Measurements from ENCODE around the gene RFX1.
"Not testable (repeated sequence)": the region's sequence is repeated elsewhere in the genome, so short reads cannot be mapped to it uniquely, and the experiment has no call there.

RFX1 gene

DNA sequence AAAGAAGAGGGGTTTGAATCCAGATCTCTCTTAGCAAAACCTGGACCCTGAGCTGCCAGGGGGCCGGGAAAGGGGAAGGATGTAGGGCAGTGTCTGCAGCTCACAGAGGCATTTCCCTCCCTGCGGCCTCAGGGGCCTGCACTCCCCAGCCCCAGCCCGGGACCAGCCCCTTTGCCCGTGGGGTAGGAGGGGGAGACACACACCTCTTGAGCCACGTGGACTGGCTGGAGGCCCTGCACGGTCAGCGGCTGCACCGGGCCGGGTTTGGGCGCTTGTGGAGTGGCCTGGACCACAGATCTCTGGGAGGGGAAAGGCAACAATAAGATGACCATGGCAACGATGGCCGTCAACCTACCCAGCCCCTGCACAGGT is 26.9 kb downstream of the RFX1 start:
- no peak for DNase-seq (ENCODE audit: low read depth in 2 of 2)

DNA sequence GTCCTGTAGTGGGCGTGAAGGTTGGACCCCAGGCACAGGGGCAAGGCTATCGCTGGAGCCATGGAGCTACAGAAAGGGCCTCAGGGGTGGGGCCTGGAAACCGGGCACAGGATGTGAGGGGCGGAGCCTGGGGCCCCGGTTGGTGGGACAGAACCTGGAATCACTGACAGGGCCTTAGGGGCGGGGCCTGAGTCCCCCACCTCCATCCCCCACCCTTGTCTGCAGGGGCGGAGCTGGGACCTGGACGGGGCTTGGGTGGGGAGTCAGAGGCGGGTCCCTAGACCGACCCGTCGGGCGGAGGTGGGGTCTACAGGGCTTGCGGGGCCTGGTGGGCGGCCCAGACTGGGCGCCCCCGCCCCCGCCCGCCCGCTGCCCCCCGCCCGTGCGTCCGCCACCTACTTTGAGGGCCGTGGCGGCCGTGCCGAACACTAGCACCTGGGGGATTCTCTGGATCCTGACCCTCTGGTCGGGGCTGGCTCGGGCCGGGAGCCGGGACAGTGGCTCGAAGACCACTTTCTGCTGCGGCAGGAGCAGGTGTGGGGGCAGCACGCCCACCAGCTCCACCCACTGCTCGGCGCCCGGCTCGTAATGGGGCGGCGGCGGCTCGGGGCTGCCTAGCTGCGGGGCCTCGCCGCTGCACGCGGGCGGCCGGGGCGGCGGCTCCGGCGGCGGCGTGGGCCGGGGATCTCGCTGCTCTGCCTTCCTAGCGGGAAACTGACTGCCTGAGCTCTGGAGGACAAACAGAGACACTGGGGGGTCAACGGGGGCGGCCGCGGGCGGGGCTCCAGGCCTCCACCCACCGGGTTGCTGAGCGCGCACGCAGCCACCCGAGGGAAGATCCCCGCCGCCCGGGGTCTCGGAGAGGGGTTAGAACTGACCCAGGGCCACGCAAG is 27.5 kb downstream of the RFX1 start:
- no peak for DNase-seq (ENCODE audit: low read depth in 2 of 2)

DNA sequence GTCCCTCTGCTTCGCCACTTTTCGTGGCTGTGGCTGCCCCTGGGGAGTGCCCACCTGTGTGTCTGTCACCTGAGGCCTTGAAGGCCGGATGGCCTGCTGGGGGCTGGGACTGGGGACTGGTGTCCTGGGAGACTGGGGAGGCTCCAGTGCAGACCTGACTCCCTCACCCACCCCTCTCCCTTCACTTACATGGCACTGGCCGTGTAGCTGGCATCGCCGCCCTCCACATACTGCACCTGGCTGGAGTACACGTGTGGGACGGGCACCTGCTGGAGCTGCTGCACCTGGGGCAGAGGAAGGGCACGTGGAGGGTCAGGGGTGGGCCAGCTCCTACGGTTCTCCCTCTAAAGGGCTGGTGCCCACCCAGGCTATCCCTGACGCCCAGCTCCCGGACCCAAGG is 28.3 kb downstream of the RFX1 start:
- no peak for DNase-seq (ENCODE audit: low read depth in 2 of 2)

DNA sequence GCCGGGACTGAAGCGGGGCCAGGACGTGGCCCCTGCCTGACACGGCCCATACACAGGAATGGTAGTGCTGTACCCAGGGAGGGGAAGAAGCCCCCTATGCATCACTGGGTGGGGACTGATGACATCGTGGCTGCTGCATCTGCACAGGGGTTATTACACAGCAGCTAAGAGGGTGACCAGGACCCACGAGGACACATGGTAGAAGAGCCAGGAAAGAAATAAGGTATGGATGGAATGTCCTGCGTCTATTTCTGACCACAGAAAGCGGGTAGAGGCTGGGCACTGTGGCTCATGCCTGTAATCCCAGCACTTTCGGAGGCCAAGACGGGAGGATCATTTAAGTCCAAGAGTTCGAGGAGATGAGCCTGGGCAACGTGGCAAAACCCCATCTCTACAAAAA is 29.7 kb downstream of the RFX1 start:
- DNase-seq (ENCODE audit: low read depth in 2 of 2) = no peak

DNA sequence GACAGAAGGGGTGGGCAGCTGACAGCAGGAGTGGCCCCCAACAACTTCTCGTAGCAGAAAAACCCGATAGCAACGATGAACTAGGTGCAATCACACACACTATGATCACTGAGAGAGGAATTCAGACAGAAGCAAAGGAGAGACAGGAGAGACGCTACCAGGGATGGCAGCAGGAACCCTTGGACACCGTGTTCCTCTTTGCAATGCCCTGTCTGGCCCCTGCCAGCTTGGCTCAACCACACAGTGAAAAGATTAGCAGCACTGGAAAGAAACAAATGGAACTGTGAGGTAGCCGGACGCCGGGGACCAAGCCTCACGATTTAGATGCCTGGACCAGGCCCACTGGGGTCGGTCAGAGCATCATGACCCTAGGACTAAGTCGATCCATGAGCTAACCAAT is 30.2 kb downstream of the RFX1 start:
- no peak for DNase-seq (ENCODE audit: low read depth in 2 of 2)

DNA sequence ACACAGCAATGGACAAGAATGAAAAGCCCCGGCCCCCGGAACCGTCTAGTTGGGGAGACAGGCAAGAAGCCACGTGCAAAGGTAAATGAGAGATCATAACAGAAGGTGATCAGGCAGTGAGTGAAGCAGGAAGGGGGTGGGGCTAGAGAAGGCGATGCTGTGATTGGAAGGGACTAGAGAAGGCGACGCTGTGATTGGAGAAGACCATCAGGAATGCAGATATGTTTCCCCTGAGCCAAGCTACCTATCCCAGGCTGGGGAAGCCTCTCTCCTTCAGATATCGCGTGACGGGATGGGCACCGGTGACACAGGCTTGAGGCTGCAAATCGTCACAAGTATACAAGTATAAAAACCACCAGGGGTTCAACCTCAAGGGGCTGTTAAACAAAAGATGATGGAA is 32.0 kb downstream of the RFX1 start:
- DNase-seq (ENCODE audit: low read depth in 2 of 2) = no peak

DNA sequence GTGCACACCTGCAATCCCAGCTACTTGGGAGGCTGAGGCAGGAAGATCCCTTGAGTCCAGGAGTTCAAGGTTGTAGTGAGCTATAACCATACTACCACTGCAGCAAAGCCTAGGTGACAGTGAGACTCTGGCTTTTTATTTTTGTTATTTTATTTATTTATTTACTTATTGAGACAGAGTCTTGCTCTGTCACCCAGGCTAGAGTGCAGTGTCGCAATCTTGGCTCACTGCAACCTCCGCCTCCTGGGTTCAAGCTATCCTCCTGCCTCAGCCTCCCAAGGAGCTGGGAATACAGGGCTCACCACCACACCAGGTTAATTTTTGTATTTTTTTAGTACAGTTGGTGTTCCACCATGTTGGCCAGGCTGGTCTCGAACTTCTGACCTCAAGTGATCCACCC is 32.6 kb downstream of the RFX1 start:
- DNase-seq (ENCODE audit: low read depth in 2 of 2) = not testable (repeated sequence)

DNA sequence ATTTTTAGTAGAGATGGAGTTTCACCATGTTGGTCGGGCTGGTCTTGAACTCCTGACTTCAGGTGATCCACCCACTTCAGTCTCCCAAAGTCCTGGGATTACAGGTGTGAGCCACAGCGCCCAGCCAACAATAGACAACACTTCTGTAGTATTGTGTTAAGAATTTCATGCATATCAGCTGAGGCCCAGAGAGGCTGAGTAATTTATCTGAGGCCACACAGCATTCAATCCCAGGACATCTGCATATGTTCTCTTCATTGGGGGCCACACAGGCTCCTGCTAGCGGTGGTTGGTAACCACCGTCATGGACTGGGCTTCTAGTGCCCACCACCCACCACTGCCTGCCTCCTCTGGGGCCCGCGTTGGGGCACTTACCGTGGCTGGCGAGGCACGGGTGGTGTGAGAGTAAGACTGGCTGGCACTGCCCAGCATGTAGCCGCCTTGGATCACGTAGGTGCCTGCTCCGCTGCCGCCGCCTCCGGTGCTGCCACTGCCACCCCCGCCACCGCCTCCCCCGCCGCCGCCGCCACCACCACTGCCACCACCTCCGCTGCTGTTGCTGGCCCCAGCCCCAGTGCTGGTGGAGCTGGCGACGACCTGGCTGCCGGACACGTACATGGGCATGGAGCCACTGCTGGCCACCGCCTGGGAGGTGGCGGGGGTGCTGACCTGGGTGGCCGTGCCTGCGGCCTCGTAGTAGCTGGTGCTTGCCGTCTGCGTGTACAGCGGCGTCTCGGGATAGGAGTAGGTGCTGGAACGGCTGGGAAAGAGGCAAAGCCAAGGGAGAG is 33.6 kb downstream of the RFX1 start:
- DNase-seq (ENCODE audit: low read depth in 2 of 2) = no peak

DNA sequence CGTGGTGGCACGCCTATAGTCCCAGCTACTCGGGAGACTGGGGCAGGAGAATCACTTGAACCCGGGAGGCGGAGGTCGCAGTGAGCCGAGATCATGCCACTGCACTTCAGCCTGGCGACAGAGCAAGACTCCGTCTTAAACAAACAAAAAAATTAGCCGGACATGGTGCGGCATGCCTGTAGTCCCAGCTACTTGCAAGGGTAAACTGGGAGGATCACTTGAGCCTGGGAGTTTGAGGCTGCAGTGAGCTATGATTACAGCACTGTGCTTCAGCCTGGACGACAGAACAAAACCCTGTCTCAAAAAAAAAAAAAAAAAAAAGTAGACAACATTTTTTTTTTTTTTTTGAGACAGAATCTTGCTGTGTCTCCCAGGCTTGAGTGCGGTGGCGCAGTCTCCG is 34.3 kb downstream of the RFX1 start:
- DNase-seq (ENCODE audit: low read depth in 2 of 2) = not testable (repeated sequence)

DNA sequence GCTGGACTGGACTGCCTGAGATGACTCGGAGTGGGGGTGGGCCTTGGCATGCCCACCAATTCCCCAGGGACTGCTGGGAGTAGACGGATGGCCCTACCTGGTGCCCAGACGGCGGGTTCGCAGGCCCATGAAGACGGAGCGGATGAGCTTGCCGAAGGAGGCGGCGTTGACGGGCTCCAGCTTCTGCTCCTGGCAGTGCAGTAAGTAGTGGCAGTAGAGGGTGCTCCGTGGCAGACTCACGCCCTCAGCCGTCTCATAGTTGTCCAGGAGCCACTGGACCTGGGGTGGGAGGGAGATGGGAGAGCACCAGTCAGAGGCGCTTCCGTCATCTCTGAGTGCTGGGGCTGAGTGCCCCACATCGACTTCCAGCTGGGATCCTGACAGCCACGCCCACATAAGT is 36.2 kb downstream of the RFX1 start:
- no peak for DNase-seq (ENCODE audit: low read depth in 2 of 2)

DNA sequence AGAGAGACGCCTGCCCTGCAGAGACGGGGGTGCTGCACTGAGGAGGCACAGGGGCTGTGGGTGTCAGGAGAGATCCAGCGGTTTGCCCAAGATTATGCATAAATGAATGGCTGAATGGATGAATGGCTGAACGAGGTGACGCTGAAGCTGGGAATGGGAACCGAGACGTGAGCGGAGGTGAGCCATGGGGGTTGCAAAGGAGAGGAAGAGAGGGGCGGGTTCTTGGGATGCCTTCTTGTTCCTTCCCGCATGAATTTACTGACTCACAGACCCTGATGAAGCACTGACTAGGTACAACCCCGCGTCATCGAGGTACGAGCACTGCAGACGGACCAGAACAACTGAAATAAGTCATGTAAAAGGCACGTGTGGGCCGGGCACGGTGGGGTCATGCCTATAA is 37.1 kb downstream of the RFX1 start:
- DNase-seq (ENCODE audit: low read depth in 2 of 2) = no peak

DNA sequence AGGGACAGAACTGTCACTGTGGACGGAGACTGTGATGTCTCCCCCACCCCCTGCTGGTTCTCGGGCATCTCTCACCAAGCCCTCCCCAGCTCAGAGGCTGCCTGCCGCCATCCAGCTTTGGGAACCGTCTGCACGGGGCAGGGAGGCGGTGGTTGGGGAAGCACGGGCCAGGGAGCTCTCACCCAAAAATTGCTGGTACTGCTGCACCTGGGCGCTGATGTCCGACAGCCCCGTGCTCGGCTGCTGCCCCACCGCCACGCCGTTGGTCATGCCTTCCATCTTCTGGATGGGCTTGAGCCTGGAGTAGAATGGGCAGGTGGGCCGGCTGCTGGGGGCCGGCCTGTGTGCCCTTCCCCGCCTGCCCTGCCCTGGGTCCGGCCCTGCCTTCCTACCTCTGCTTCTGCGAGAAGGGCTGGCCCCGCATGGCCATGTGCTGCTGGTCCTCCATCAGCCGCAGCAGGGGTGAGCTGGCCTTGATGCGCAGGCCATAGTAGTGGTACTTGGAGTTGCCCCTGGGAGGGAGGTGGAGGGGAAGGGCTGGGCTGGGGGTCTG is 37.7 kb downstream of the RFX1 start:
- no peak for DNase-seq (ENCODE audit: low read depth in 2 of 2)

DNA sequence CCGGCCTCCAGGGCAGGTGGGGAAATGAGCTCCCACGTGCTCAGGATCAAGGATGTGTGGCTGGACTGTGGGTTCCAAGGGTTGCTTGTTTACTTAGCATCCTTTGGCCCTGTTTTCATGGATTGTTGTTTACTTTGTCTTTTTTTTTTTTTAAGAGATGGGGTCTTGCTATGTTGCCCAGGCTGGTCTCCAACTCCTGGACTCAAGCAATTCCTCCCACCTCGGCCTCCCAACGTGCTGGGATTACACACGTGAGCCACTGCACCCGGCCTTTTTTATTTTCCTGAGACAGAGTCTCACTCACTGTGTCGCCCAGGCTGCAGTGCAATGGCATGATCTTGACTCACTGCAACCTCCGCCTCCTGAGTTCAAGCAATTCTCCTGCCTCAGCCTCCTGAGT is 38.9 kb downstream of the RFX1 start:
- not testable (repeated sequence) for DNase-seq (ENCODE audit: low read depth in 2 of 2)

DNA sequence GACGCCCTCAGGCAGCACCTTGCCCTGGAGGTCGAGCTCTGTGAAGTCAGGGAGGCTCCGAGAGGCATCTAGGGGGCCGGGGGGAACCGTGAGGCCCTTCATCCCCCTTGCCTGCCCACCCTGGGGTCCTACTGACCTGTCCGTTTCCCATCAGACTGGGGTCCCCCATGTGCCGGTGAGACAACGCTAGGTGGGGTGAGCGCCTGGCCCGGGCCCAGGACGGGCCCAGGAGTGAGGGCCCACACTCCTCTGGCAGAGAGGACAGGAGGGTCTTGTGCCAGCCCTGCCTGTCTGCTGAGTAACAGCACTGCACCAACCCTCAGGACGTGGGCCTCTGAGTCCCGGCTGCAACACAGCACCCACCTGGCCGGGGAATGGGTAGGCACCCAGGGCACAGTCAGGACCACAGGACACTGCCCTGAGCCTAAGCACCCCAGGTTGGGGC is 39.4 kb downstream of the RFX1 start:
- no peak for DNase-seq (ENCODE audit: low read depth in 2 of 2)

DNA sequence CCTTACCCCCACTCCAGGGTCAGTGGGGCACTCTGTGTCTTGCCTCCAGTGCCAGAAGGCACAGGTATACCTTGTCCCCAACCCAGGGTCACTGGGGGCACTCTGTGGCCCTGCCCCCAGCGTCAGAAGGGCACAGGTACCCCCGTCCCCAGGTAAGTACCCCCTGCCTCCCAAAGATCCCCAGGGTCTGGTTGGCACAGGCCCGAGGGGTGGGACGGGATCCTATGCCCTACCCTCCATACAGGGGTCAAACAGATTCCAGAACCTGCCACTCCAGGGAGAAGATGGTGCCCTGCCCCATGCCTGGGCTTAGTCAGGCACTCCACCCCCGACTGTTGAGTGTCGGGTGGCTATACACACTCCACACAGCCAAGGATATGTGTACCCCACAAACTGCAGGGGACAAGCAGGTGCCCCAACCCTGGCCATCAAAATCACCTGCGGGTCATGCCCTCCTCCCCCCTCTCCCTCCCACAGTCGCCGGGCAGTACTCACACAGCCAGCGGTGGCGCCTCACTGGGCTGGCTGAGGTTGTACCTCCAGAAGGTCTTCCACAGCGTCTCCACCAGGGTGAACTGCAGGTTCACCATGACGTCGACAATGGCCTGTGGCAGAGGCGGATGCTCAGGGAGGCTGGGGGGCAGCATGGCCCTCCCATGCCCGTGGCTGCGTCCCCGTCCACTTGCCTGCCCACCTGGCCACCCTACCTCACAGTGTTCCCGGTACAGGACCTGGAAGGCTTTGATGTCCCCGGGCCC is 40.0 kb downstream of the RFX1 start:
- DNase-seq (ENCODE audit: low read depth in 2 of 2) = no peak

DNA sequence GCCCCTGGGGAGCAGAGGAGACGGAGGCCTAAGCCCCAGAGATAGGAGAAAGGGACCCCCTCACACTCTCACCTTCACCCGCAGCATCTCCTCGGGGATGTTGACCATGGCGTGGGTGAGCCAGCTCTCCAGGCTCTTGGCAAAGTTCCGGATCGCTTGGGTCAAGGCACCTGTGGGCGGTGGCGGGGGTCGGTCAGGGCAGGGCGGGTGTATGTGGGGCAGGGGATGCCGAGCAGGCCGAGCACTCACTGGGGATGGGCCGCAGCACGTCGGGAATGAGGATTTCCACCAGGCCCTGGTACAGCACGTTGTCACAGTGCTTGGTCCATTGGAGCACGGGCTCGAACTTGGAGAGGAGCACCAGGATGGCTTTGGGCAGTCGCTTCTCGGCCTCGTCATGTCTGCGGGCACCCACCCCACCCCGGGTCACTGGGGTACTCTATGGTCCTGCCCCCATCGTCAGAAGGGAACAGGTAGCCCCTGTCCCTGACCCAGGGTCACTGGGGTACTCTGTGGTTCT is 40.7 kb downstream of the RFX1 start:
- DNase-seq (ENCODE audit: low read depth in 2 of 2) = no peak

DNA sequence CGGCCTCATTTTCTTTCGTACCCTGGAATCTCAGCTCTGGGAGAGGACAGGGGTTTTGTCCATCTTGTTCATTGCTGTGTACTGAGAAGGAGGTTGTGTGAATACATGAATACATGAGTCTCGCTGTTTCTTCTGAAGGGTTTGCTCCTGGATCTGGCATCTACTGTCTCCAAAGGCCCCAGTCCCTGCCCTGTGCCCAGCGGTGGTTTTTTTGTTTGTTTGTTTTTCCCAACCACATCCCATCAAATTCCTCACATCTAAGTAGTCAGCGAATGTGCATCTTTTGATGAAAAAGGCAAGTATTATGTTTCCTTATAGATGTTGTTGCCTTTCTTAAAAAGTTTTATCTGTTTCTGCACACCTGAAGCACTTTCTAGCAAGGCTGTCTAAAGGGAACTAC is 41.3 kb downstream of the RFX1 start:
- DNase-seq (ENCODE audit: low read depth in 2 of 2) = no peak

DNA sequence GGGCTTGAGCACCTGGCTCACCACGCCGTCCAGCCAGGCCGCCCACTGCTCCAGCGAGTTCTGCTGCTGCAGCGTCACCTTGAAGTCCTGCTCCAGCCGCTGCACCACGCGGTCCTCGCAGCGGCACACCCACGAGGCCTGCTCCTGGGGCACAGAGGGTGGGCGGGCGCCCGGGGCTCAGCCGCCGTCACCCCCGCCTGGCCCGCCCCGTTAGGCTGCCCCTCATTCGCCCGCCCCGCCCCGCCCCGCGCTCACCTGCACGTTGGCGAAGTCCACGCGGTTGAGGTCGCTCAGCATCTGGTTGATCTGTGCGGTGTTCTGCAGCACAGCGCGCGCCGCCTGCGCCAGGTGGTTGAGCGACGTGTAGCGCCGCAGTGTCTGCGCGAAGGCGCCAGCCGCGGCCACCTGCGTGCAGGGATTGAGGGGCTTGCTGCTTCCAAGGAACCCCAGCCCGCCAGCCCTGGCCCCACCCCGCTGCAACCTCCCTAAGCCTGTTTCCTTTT is 42.5 kb downstream of the RFX1 start:
- DNase-seq (ENCODE audit: low read depth in 2 of 2) = no peak

DNA sequence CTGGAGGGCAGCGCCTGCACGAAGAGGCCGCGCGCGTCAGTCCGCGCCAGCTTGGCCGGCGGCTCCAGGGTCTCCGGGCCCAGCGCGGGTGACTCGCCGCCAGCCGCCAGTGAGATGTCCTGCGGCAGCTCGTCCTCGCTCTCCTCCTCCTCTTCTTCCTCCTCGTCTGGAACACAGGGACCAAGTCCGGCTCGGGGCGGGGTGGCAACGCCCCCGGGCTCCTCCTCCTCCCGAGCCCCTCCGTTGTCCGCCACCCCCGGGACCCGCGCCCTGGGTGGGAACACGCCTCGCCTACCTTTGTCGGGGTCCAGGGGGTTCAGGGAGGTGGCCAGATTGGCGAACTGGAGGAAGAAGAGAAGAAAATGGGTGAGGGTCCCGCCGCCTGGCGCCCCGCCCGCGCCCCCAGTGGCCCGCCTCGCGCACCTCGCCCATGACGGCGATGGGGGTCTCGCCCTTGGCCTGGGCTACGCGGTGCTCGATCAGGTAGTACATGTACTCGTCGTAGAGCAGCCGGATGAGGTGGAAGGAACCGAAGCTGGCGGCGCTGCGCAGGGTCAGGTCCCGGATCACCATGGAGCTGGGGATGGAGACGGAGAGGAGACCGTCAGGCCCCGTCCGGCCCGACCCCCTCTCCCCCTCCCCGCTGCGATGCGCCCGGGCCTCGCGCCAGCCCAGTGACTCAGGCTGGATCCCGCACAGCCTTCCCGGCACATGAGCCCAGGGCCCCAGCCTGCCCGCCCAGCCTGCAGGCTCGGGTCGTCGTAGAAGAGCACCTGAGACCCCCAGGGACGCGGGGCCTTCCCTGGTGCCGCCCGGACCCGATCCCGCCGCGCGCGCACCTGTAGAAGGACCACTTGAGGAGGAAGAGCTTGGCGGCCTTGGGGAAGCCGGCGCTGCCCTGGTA is 43.2 kb downstream of the RFX1 start:
- DNase-seq (ENCODE audit: low read depth in 2 of 2) = no peak

DNA sequence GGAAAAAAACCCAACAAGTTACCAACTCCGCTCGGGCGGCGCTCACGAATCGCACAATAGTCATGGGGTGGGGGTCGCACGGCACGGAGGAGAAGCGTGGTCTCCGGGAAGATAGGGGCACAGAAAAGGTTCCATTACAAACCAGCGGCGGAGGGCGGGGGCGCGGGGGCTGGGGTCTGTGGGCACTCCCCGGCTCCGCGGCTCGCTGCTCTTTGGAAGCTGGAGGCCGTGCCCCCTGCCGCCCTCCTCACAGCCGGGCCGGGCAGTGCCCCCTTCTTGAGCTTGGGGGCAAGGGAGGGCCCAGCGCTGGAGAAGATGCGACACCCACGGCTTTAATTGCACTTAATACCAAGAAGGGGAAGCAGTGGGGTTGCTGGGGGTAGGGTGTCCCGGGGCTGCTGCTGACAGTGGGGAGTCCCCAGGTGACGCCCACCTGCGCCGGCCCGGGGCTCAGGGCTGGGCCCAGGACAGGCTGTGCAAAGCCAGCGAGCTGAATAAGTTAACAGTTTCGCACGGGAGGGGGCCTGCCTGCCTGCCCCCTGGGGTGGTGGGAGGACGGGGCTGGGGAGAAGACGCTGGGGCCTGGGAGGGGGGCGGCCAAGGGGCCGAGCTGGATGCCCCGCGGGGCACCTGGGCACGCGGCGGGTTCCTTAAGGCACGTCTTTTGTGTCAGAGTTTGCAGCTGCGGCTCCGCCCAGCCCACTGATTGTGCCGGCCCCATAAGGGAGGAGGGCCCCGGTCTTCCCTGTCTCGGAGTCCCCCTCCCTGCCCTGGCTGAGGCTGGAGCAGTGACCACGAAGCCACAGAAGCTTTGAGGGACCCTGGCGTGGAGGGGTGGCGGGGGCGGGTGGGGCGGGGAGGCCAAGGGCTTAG is 44.1 kb downstream of the RFX1 start:
- no peak for DNase-seq (ENCODE audit: low read depth in 2 of 2)

All from stimulated activated CD8-positive, alpha-beta memory T cell treated with anti-CD3 and anti-CD28 coated beads, Interleukin-15, amount 100 ng/mL, for 4 hours (primary cell).